ENCODE results near the gene SUCLG2. TPM values are rescaled to one million over a fixed set of nuclear protein-coding genes. Genes with fewer than 3 reads are reported as not detected.

The SUCLG2 gene
- total and polyA plus RNA-seq, 2 of the 4 experiments (the other 2 are of a cell fraction): 26.8 to 34.6 TPM

DNA sequence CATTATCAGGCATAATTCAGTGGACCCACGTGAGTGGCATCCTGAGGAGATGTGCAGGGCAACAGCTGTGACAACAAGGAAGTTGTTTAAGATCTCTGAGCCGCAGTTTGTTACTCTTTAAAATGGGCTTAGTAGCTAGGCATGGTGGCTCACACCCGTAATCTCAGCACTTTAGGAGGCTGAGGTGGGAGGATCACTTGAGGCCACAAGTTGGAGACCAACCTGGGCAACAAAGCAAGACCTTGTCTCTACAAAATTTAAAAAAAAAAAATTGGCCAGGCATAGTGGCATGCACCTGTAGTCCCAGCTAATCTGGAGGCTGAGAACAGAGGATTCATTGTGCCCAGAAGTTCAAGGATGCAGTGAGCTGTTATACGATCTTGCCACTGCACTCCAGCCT lies 12.2 kb downstream of the SUCLG2 start:
- no peak overlapping the region for H3K56ac ChIP-seq (ENCODE audit: extremely low read depth, insufficient read depth, low read length)
- no peak overlapping the region for H4K8ac ChIP-seq (ENCODE audit: low read depth in 2 of 2, low read length in 2 of 2)
- no TSS peak for BruUV-seq (replicated peaks)
- CTCF ChIA-PET: no interaction called here
- no peak overlapping the region for H3K14ac ChIP-seq (replicated peaks; ENCODE audit: low read depth, low read length)
- H3K9me3 ChIP-seq (ENCODE audit: control insufficient read depth, insufficient read depth, low read length): no peaks in the 10 kb centered on the region
- no peak overlapping the region for H4K91ac ChIP-seq (ENCODE audit: insufficient read depth, low read depth, low read length)
- H3K27me3 ChIP-seq (ENCODE audit: control insufficient read depth, insufficient read depth, low read length): no peaks in the 10 kb centered on the region
- in situ Hi-C loops (cut with MboI; ENCODE audit: low sequenced_read_pairs): no loop called here
- no peak overlapping the region for H3K27ac ChIP-seq (ENCODE audit: insufficient read depth, low read length)
- no peaks in the 10 kb centered on the region for H3K36me3 ChIP-seq (ENCODE audit: control insufficient read depth, insufficient read depth, low read length)
- DNase-seq (no peak), ATAC-seq (ENCODE audit: low read depth) (no peak)
- peaks cover under 1% of the 10 kb centered on the region; the same call in 1 of the 2 replicates for H4K20me1 ChIP-seq (ENCODE audit: insufficient read depth, low read length)
- H3K18ac ChIP-seq (ENCODE audit: low read depth, low read length): no peak overlapping the region
- no peak overlapping the region for H3K4me3 ChIP-seq (ENCODE audit: insufficient read depth, low read depth, low read length)
- peaks cover 44 to 67% of the 10 kb centered on the region in 2 experiments for H3K79me1 ChIP-seq (ENCODE audit: low read depth in 1 of 2, low read length in 2 of 2)
- no peak overlapping the region for H2BK5ac ChIP-seq (ENCODE audit: low read depth, low read length, poor library complexity, severe bottlenecking)
- no peak overlapping the region for H3K23ac ChIP-seq (ENCODE audit: low read depth, low read length)
- H3K4me1 ChIP-seq (ENCODE audit: control insufficient read depth, insufficient read depth, low read length): peaks cover 12% of the 10 kb centered on the region
- TF ChIP-seq BHLHE40 (IDR thresholded peaks at IDR 0.05; ENCODE audit: low read depth, low read length) (no peak), RFX5 (IDR thresholded peaks at IDR 0.05; ENCODE audit: low read depth, low read length) (no peak), CTCF (conservative IDR thresholded peaks at IDR 0.05; ENCODE audit: low read depth, low read length) (no peak), CEBPB (IDR thresholded peaks at IDR 0.05; ENCODE audit: low read depth, low read length) (no peak), MAZ (IDR thresholded peaks at IDR 0.05; ENCODE audit: borderline replicate concordance, low read depth, low read length) (no peak)
- no peak overlapping the region for H2BK20ac ChIP-seq (ENCODE audit: low read depth, low read length)
- H3K9me1 ChIP-seq (ENCODE audit: insufficient read depth, low read length): peaks cover 16% of the 10 kb centered on the region
- no peak overlapping the region for H2AFZ ChIP-seq (replicated peaks; ENCODE audit: low read length, poor library complexity)
- H2AK5ac ChIP-seq (ENCODE audit: low read depth, low read length): no peak overlapping the region
- H3K4ac ChIP-seq (ENCODE audit: low read depth, low read length): no peak overlapping the region
- dilution Hi-C loops (cut with HindIII; ENCODE audit: low sequenced_read_pairs, unreplicated experiment): no loop called here
- POLR2A ChIA-PET (ENCODE audit: unreplicated experiment): no interaction called here
- H3K4me2 ChIP-seq (ENCODE audit: low read depth, low read length): no peak overlapping the region
- no peak overlapping the region for H2BK120ac ChIP-seq (ENCODE audit: low read depth, low read length)
- intact Hi-C loops (cut with micrococcal nuclease): no loop called here
- 100% methylated on average over 1 of the region's 4 CpGs; no CpG with 5 or more reads in 1 of the 2 experiments for WGBS, 2 experiments (ENCODE audit: extremely low coverage in 2 of 2, insufficient read length in 1 of 2)
- H4K5ac ChIP-seq (ENCODE audit: low read depth, low read length): no peak overlapping the region
- no peak overlapping the region for H2AK9ac ChIP-seq (replicated peaks; ENCODE audit: low read depth, low read length, poor library complexity)
- no peak overlapping the region for H3K9ac ChIP-seq (ENCODE audit: low read depth, low read length)
- H2BK15ac ChIP-seq (ENCODE audit: low read depth, low read length): no peak overlapping the region

Data from IMR-90 (cell line).